Astrocyte (in vitro differentiated cells and primary cell): ENCODE results near the gene ABCG8. TPM values are rescaled to one million over a fixed set of nuclear protein-coding genes. Genes with fewer than 3 reads are reported as not detected.

Experiments used
- DNase-seq: peaks from one replicate; pipeline ENCODE4 v3.0.0-alpha.2; 2010; ENCODE audit warnings: low read depth
- FAIRE-seq: peaks from 2 replicates; lab custom pipeline; 2011; peaks lifted over from hg19 to GRCh38; lab: Jason Lieb, UNC
- H2AFZ ChIP-seq: 2 replicates; pipeline ENCODE4 v1.6.0; 2012; ENCODE audit warnings: low read depth, low read length, inconsistent platforms
- H3K27ac ChIP-seq: 2 replicates; pipeline ENCODE4 v1.5.1; 2011; ENCODE audit warnings: low read depth, low read length, inconsistent platforms
- H3K27me3 ChIP-seq: 2 replicates; pipeline ENCODE4 v1.6.0; 2011; ENCODE audit warnings: low read length, inconsistent platforms; ENCODE audit not compliant: insufficient read depth
- H3K36me3 ChIP-seq: 2 replicates; pipeline ENCODE4 v1.5.1; 2011; ENCODE audit warnings: low read length, inconsistent platforms; ENCODE audit not compliant: insufficient read depth
- H3K4me1 ChIP-seq: 2 replicates; pipeline ENCODE4 v1.5.1; 2011; ENCODE audit warnings: low read length, inconsistent platforms; ENCODE audit not compliant: insufficient read depth
- H3K4me2 ChIP-seq: 2 replicates; pipeline ENCODE4 v1.6.0; 2012; ENCODE audit warnings: low read length, inconsistent platforms
- H3K4me3 ChIP-seq: 2 replicates; pipeline ENCODE4 v1.5.1; 2011; ENCODE audit warnings: low read depth, mild to moderate bottlenecking, low read length, inconsistent platforms; ENCODE audit not compliant: insufficient read depth
- H3K79me2 ChIP-seq: 2 replicates; pipeline ENCODE4 v1.6.0; 2012; ENCODE audit warnings: mild to moderate bottlenecking, low read length, inconsistent platforms; ENCODE audit not compliant: insufficient read depth
- H3K9ac ChIP-seq: 2 replicates; pipeline ENCODE4 v1.6.0; 2012; ENCODE audit warnings: mild to moderate bottlenecking, low read length, inconsistent platforms
- H3K9me3 ChIP-seq: 2 replicates; pipeline ENCODE4 v1.5.1; 2012; ENCODE audit warnings: low read depth, mild to moderate bottlenecking, low read length, inconsistent platforms; ENCODE audit not compliant: insufficient read depth
- H4K20me1 ChIP-seq: 2 replicates; pipeline ENCODE4 v1.6.0; 2012; ENCODE audit warnings: low read length, inconsistent platforms; ENCODE audit not compliant: insufficient read depth
- H3K27ac Mint-ChIP-seq: one replicate; pipeline ENCODE4 v1.8.0; 2021; ENCODE audit warnings: mild to moderate bottlenecking, mixed read lengths; ENCODE audit not compliant: unreplicated experiment
- H3K27me3 Mint-ChIP-seq: one replicate; pipeline ENCODE4 v1.8.0; 2021; ENCODE audit warnings: low read depth, mixed read lengths; ENCODE audit not compliant: unreplicated experiment
- H3K36me3 Mint-ChIP-seq: one replicate; pipeline ENCODE4 v1.8.0; 2021; ENCODE audit warnings: low read depth, mixed read lengths; ENCODE audit not compliant: unreplicated experiment
- H3K4me1 Mint-ChIP-seq: one replicate; pipeline ENCODE4 v1.8.0; 2021; ENCODE audit warnings: low read depth, mixed read lengths; ENCODE audit not compliant: unreplicated experiment
- H3K4me3 Mint-ChIP-seq: one replicate; pipeline ENCODE4 v1.8.0; 2021; ENCODE audit warnings: mild to moderate bottlenecking, moderate library complexity, mixed read lengths; ENCODE audit not compliant: unreplicated experiment
- H3K9me3 Mint-ChIP-seq: one replicate; pipeline ENCODE4 v1.8.0; 2021; ENCODE audit warnings: mild to moderate bottlenecking, mixed read lengths; ENCODE audit not compliant: unreplicated experiment
- CTCF ChIP-seq: IDR thresholded peaks from 2 replicates; pipeline ENCODE4 v1.5.1; 2011; ENCODE audit warnings: low read depth, mild to moderate bottlenecking, inconsistent platforms, low read length, moderate library complexity; ENCODE audit not compliant: insufficient read depth
- EZH2 ChIP-seq: IDR thresholded peaks from 2 replicates; pipeline ENCODE4 v1.6.1; 2012; ENCODE audit warnings: mild to moderate bottlenecking, low read length, inconsistent platforms; ENCODE audit not compliant: insufficient read depth
- total RNA-seq: library from RNA; stranded (reverse); gene quantifications from 2 replicates; pipeline ENCODE4 v1.2.1, GENCODE V29; 2021

Gene ABCG8
- total RNA-seq, 1 donor from 2014 or later: not detected

GRCh38 chr2:43825841-43826240, 12.9 kb upstream of the ABCG8 start:
- DNase-seq (no peak), FAIRE-seq (no peak)
- Mint-ChIP-seq H3K4me3 (no peak overlapping the region), H3K27me3 (peaks cover 43% of the 10 kb centered on the region), H3K27ac (no peak overlapping the region), H3K9me3 (peaks cover 2% of the 10 kb centered on the region), H3K4me1 (no peaks in the 10 kb centered on the region), H3K36me3 (no peaks in the 10 kb centered on the region)
- no peak overlapping the region for H3K27ac ChIP-seq
- H2AFZ ChIP-seq: no peak overlapping the region
- H3K4me3 ChIP-seq: no peak overlapping the region
- H3K4me1 ChIP-seq: no peaks in the 10 kb centered on the region
- no peaks in the 10 kb centered on the region for H3K79me2 ChIP-seq
- H4K20me1 ChIP-seq: no peaks in the 10 kb centered on the region
- H3K9ac ChIP-seq: no peak overlapping the region
- no peaks in the 10 kb centered on the region for H3K9me3 ChIP-seq
- no peak overlapping the region for H3K4me2 ChIP-seq
- peaks cover 16% of the 10 kb centered on the region for H3K27me3 ChIP-seq
- TF ChIP-seq CTCF (no peak), EZH2 (no peak)
- H3K36me3 ChIP-seq: no peaks in the 10 kb centered on the region

GRCh38 chr2:43826305-43827250, 12.2 kb upstream of the ABCG8 start:
- DNase-seq (no peak), FAIRE-seq (no peak)
- TF ChIP-seq CTCF (no peak), EZH2 (no peak)
- Mint-ChIP-seq H3K4me1 (no peaks in the 10 kb centered on the region), H3K27ac (no peak overlapping the region), H3K27me3 (peaks cover 45% of the 10 kb centered on the region), H3K36me3 (no peaks in the 10 kb centered on the region), H3K4me3 (no peak overlapping the region), H3K9me3 (peaks cover 4% of the 10 kb centered on the region)
- no peaks in the 10 kb centered on the region for H3K79me2 ChIP-seq
- H3K4me2 ChIP-seq: no peak overlapping the region
- H3K9ac ChIP-seq: no peak overlapping the region
- H4K20me1 ChIP-seq: no peaks in the 10 kb centered on the region
- H3K4me3 ChIP-seq: no peak overlapping the region
- no peaks in the 10 kb centered on the region for H3K36me3 ChIP-seq
- H2AFZ ChIP-seq: no peak overlapping the region
- no peak overlapping the region for H3K27ac ChIP-seq
- peaks cover 20% of the 10 kb centered on the region for H3K27me3 ChIP-seq
- H3K9me3 ChIP-seq: no peaks in the 10 kb centered on the region
- no peaks in the 10 kb centered on the region for H3K4me1 ChIP-seq
